Cardiac fibroblast (primary cell): Measurements from ENCODE around the gene DENND2D.

Experiments
- DNase-seq, 2 donors: peaks; one replicate each; pipeline versions ENCODE4 v3.0.0 to v3.0.0-alpha.2; 2010; ENCODE audit warnings: low read depth in 2 of 2
- H3K4me3 ChIP-seq, 2 donors: replicated peaks in 1 of 2; 1 replicate in 1 of 2; 2 replicates in 1 of 2; pipeline ENCODE4 v1.5.1; 2011; ENCODE audit warnings: low read depth in 2 of 2, low read length in 2 of 2, mild to moderate bottlenecking in 2 of 2, moderate library complexity in 1 of 2
- CTCF ChIP-seq: IDR thresholded peaks from one replicate; pipeline ENCODE4 v1.5.1; 2011; ENCODE audit warnings: low read depth, mild to moderate bottlenecking, low read length, inconsistent platforms

Gene DENND2D

GRCh38 chr1:111161843-111162487, 38.5 kb downstream of the DENND2D start:
- peak in 1 of 2 donors; percentile 40 for DNase-seq
- TF ChIP-seq CTCF = no peak
- H3K4me3 ChIP-seq = no peak overlapping the region

GRCh38 chr1:111157431-111157830, 43.0 kb downstream of the DENND2D start:
- no peak overlapping the region for H3K4me3 ChIP-seq
- TF ChIP-seq CTCF = no peak
- no peak for DNase-seq

- no peak for TF ChIP-seq CTCF
- H3K4me3 ChIP-seq = no peak overlapping the region
Observed at GRCh38 chr1:111154021-111154999, 46.1 kb downstream of the DENND2D start.

GRCh38 chr1:111151838-111152237, 48.6 kb downstream of the DENND2D start:
- no peak for DNase-seq
- no peak for TF ChIP-seq CTCF

More at GRCh38 chr1:111154021-111154999, 46.1 kb downstream of the DENND2D start:
- DNase-seq = no peak

GRCh38 chr1:111148376-111148881, 52.0 kb downstream of the DENND2D start:
- DNase-seq = no peak
- no peak for TF ChIP-seq CTCF
- no peak overlapping the region for H3K4me3 ChIP-seq

More at GRCh38 chr1:111151838-111152237, 48.6 kb downstream of the DENND2D start:
- no peak overlapping the region for H3K4me3 ChIP-seq

GRCh38 chr1:111147948-111148347, 52.5 kb downstream of the DENND2D start:
- no peak overlapping the region for H3K4me3 ChIP-seq
- no peak for TF ChIP-seq CTCF
- DNase-seq = no peak
